Stimulated activated CD8-positive, alpha-beta memory T cell treated with anti-CD3 and anti-CD28 coated beads, Interleukin-12 subunit alpha, Interleukin-12 subunit beta, amount 100 ng/mL, for 4 hours (primary cell): ENCODE data around the gene TMEM217.

Experiments
- DNase-seq: peaks from one replicate; pipeline ENCODE4 v3.0.0-alpha.2; 2020; ENCODE audit warnings: low read depth

Gene TMEM217

GRCh38 chr6:37243816-37244370 is 14.1 kb downstream of the TMEM217 start:
- no peak for DNase-seq

- no peak for DNase-seq
Measured at GRCh38 chr6:37243131-37243815, 14.7 kb downstream of the TMEM217 start.

GRCh38 chr6:37242429-37243052 is 15.4 kb downstream of the TMEM217 start:
- no peak for DNase-seq

GRCh38 chr6:37241775-37242428 is 16.0 kb downstream of the TMEM217 start:
- no peak for DNase-seq

GRCh38 chr6:37241131-37241530 is 16.8 kb downstream of the TMEM217 start:
- no peak for DNase-seq

GRCh38 chr6:37239950-37240713 is 17.8 kb downstream of the TMEM217 start:
- peak; percentile 57 for DNase-seq

GRCh38 chr6:37239526-37239925 is 18.4 kb downstream of the TMEM217 start:
- no peak for DNase-seq

- DNase-seq = no peak
Measured at GRCh38 chr6:37238381-37238780, 19.6 kb downstream of the TMEM217 start.

- no peak for DNase-seq
Measured at GRCh38 chr6:37237789-37238188, 20.2 kb downstream of the TMEM217 start.

GRCh38 chr6:37236921-37237320 is 21.0 kb downstream of the TMEM217 start:
- DNase-seq = no peak

- DNase-seq = no peak
Measured at GRCh38 chr6:37233541-37233940, 24.4 kb downstream of the TMEM217 start.

GRCh38 chr6:37232430-37233017 is 25.4 kb downstream of the TMEM217 start:
- no peak for DNase-seq

GRCh38 chr6:37230104-37230503 is 27.8 kb downstream of the TMEM217 start:
- DNase-seq = no peak

GRCh38 chr6:37225350-37226169 is 32.4 kb downstream of the TMEM217 start:
- no peak for DNase-seq

GRCh38 chr6:37222992-37223391 is 35.0 kb downstream of the TMEM217 start:
- DNase-seq = no peak

- peak; percentile 39 for DNase-seq
Measured at GRCh38 chr6:37222125-37222967, 35.6 kb downstream of the TMEM217 start.

GRCh38 chr6:37221585-37222124 is 36.3 kb downstream of the TMEM217 start:
- no peak for DNase-seq

GRCh38 chr6:37218511-37218910 is 39.4 kb downstream of the TMEM217 start:
- no peak for DNase-seq

- no peak for DNase-seq
Measured at GRCh38 chr6:37218061-37218460, 39.9 kb downstream of the TMEM217 start.

GRCh38 chr6:37212268-37212667 is 45.7 kb downstream of the TMEM217 start:
- no peak for DNase-seq
